Activated T-cell treated with anti-CD3 and anti-CD28 coated beads, Interleukin-2, amount 50 U/mL, for 24 hours (primary cell): Measurements from ENCODE around the gene BLTP3B.

Source experiments
- DNase-seq: peaks from one replicate; pipeline ENCODE4 v3.0.0-alpha.2; 2020
- H3K27ac Mint-ChIP-seq: 2 replicates; pipeline ENCODE4 v1.8.0; 2020; ENCODE audit warnings: mild to moderate bottlenecking, mixed read lengths
- H3K27me3 Mint-ChIP-seq: 2 replicates; pipeline ENCODE4 v1.8.0; 2020; ENCODE audit warnings: mixed read lengths
- H3K36me3 Mint-ChIP-seq: 2 replicates; pipeline ENCODE4 v1.8.0; 2020; ENCODE audit warnings: low read depth, mixed read lengths
- H3K4me1 Mint-ChIP-seq: 2 replicates; pipeline ENCODE4 v1.8.0; 2020; ENCODE audit warnings: low read depth, mixed read lengths
- H3K4me3 Mint-ChIP-seq: 2 replicates; pipeline ENCODE4 v1.8.0; 2020; ENCODE audit warnings: mild to moderate bottlenecking, moderate library complexity, mixed read lengths
- H3K9me3 Mint-ChIP-seq: 2 replicates; pipeline ENCODE4 v1.8.0; 2020; ENCODE audit warnings: mixed read lengths

BLTP3B gene

GRCh38 chr12:100171248-100171647, 28.6 kb upstream of the BLTP3B start:
- Mint-ChIP-seq H3K27me3 (no peaks in the 10 kb centered on the region), H3K36me3 (peaks cover 23% of the 10 kb centered on the region), H3K4me1 (no peaks in the 10 kb centered on the region), H3K4me3 (no peak overlapping the region), H3K27ac (no peak overlapping the region), H3K9me3 (no peaks in the 10 kb centered on the region)
- no peak for DNase-seq

- Mint-ChIP-seq H3K4me1 (no peaks in the 10 kb centered on the region), H3K27ac (no peak overlapping the region), H3K4me3 (no peak overlapping the region), H3K9me3 (no peaks in the 10 kb centered on the region), H3K36me3 (peaks cover 22% of the 10 kb centered on the region), H3K27me3 (no peaks in the 10 kb centered on the region)
- DNase-seq, result no peak
Measured at GRCh38 chr12:100170313-100170858, 27.7 kb upstream of the BLTP3B start.

- Mint-ChIP-seq H3K27me3 (no peaks in the 10 kb centered on the region), H3K4me1 (peaks cover 1% of the 10 kb centered on the region), H3K9me3 (no peaks in the 10 kb centered on the region), H3K27ac (no peak overlapping the region), H3K4me3 (no peak overlapping the region), H3K36me3 (peaks cover 13% of the 10 kb centered on the region)
- DNase-seq, result no peak
Measured at GRCh38 chr12:100169345-100169744, 26.7 kb upstream of the BLTP3B start.

- H3K9me3 Mint-ChIP-seq, result no peaks in the 10 kb centered on the region
Measured at GRCh38 chr12:100168562-100168961, 25.9 kb upstream of the BLTP3B start.

GRCh38 chr12:100166232-100166631, 23.6 kb upstream of the BLTP3B start:
- H3K27ac Mint-ChIP-seq, result no peak overlapping the region

More at GRCh38 chr12:100168562-100168961, 25.9 kb upstream of the BLTP3B start:
- no peak for DNase-seq
- Mint-ChIP-seq H3K4me1 (peaks cover 9% of the 10 kb centered on the region), H3K27ac (no peak overlapping the region), H3K4me3 (no peak overlapping the region), H3K27me3 (no peaks in the 10 kb centered on the region), H3K36me3 (peaks cover 11% of the 10 kb centered on the region)

GRCh38 chr12:100165356-100165755, 22.7 kb upstream of the BLTP3B start:
- Mint-ChIP-seq H3K4me3 (no peak overlapping the region), H3K9me3 (no peaks in the 10 kb centered on the region)
- DNase-seq, result no peak

More at GRCh38 chr12:100166232-100166631, 23.6 kb upstream of the BLTP3B start:
- H3K4me1 Mint-ChIP-seq, result peaks cover 12% of the 10 kb centered on the region
- DNase-seq, result no peak
- no peak overlapping the region for H3K4me3 Mint-ChIP-seq
- no peaks in the 10 kb centered on the region for H3K9me3 Mint-ChIP-seq
- peaks cover 2% of the 10 kb centered on the region for H3K36me3 Mint-ChIP-seq
- no peaks in the 10 kb centered on the region for H3K27me3 Mint-ChIP-seq

GRCh38 chr12:100164153-100164704, 21.6 kb upstream of the BLTP3B start:
- H3K4me1 Mint-ChIP-seq, result peaks cover 12% of the 10 kb centered on the region
- H3K36me3 Mint-ChIP-seq, result peaks cover 2% of the 10 kb centered on the region
- H3K4me3 Mint-ChIP-seq, result peak overlapping the region; percentile 68
- H3K9me3 Mint-ChIP-seq, result no peaks in the 10 kb centered on the region
- H3K27ac Mint-ChIP-seq, result no peak overlapping the region
- H3K27me3 Mint-ChIP-seq, result no peaks in the 10 kb centered on the region
- DNase-seq, result no peak

More at GRCh38 chr12:100165356-100165755, 22.7 kb upstream of the BLTP3B start:
- H3K4me1 Mint-ChIP-seq, result peaks cover 12% of the 10 kb centered on the region
- no peak overlapping the region for H3K27ac Mint-ChIP-seq
- peaks cover 2% of the 10 kb centered on the region for H3K36me3 Mint-ChIP-seq
- H3K27me3 Mint-ChIP-seq, result no peaks in the 10 kb centered on the region

- Mint-ChIP-seq H3K27ac (no peak overlapping the region), H3K4me1 (peaks cover 12% of the 10 kb centered on the region), H3K4me3 (peak overlapping the region; percentile 68), H3K36me3 (peaks cover 2% of the 10 kb centered on the region), H3K9me3 (no peaks in the 10 kb centered on the region), H3K27me3 (no peaks in the 10 kb centered on the region)
- DNase-seq, result peak; percentile 77
Measured at GRCh38 chr12:100163416-100164152, 20.9 kb upstream of the BLTP3B start.

GRCh38 chr12:100159391-100160104, 16.9 kb upstream of the BLTP3B start:
- Mint-ChIP-seq H3K4me1 (peaks cover 17% of the 10 kb centered on the region), H3K4me3 (no peak overlapping the region), H3K9me3 (no peaks in the 10 kb centered on the region), H3K36me3 (peaks cover 2% of the 10 kb centered on the region), H3K27ac (no peak overlapping the region), H3K27me3 (no peaks in the 10 kb centered on the region)
- no peak for DNase-seq

GRCh38 chr12:100158535-100158934, 15.9 kb upstream of the BLTP3B start:
- Mint-ChIP-seq H3K36me3 (peaks cover 2% of the 10 kb centered on the region), H3K4me3 (no peak overlapping the region), H3K9me3 (no peaks in the 10 kb centered on the region), H3K27me3 (no peaks in the 10 kb centered on the region), H3K4me1 (peaks cover 9% of the 10 kb centered on the region), H3K27ac (no peak overlapping the region)
- DNase-seq, result no peak

GRCh38 chr12:100157427-100157821, 14.8 kb upstream of the BLTP3B start:
- H3K4me3 Mint-ChIP-seq, result no peak overlapping the region
- DNase-seq, result no peak
- peaks cover 6% of the 10 kb centered on the region for H3K4me1 Mint-ChIP-seq
- peaks cover 2% of the 10 kb centered on the region for H3K36me3 Mint-ChIP-seq
- no peak overlapping the region for H3K27ac Mint-ChIP-seq
- no peaks in the 10 kb centered on the region for H3K9me3 Mint-ChIP-seq
- H3K27me3 Mint-ChIP-seq, result no peaks in the 10 kb centered on the region

GRCh38 chr12:100156731-100157426, 14.2 kb upstream of the BLTP3B start:
- Mint-ChIP-seq H3K9me3 (no peaks in the 10 kb centered on the region), H3K4me1 (peaks cover 6% of the 10 kb centered on the region), H3K27ac (no peak overlapping the region), H3K4me3 (no peak overlapping the region), H3K27me3 (no peaks in the 10 kb centered on the region), H3K36me3 (peaks cover 2% of the 10 kb centered on the region)
- no peak for DNase-seq

GRCh38 chr12:100154474-100155247, 12.0 kb upstream of the BLTP3B start:
- DNase-seq, result peak; percentile 84
- no peaks in the 10 kb centered on the region for H3K27me3 Mint-ChIP-seq
- no peak overlapping the region for H3K4me3 Mint-ChIP-seq
- H3K9me3 Mint-ChIP-seq, result no peaks in the 10 kb centered on the region
- no peak overlapping the region for H3K27ac Mint-ChIP-seq
- H3K4me1 Mint-ChIP-seq, result peaks cover 6% of the 10 kb centered on the region
- H3K36me3 Mint-ChIP-seq, result peaks cover 2% of the 10 kb centered on the region

GRCh38 chr12:100153131-100153530, 10.5 kb upstream of the BLTP3B start:
- Mint-ChIP-seq H3K27me3 (no peaks in the 10 kb centered on the region), H3K4me1 (peaks cover 6% of the 10 kb centered on the region), H3K4me3 (no peak overlapping the region), H3K27ac (no peak overlapping the region), H3K36me3 (peaks cover 2% of the 10 kb centered on the region), H3K9me3 (no peaks in the 10 kb centered on the region)
- DNase-seq, result no peak
